ENCODE results near the gene LAMC3.

GRCh38 chr9:131053896-131054295 is 44.9 kb downstream of the LAMC3 start:
- TF ChIP-seq POLR2A (IDR thresholded peaks at IDR 0.05) (no peak), CTCF (IDR thresholded peaks at IDR 0.05) (no peak), POLR2AphosphoS5 (IDR thresholded peaks at IDR 0.05) (no peak), EP300 (IDR thresholded peaks at IDR 0.05) (no peak)

All from stomach (tissue), 4 donors.